Measurements from ENCODE around the gene DAAM1.

- TF ChIP-seq CTCF (IDR thresholded peaks at IDR 0.05) (no peak), EP300 (IDR thresholded peaks at IDR 0.05) (no peak), POLR2A (IDR thresholded peaks at IDR 0.05) (no peak)
Observed at GRCh38 chr14:59398841-59399240, 210.4 kb downstream of the DAAM1 start.
